GM18873 (cell line): ENCODE results near the gene CYP26C1.

Experiments
- ATAC-seq: cut with Tn5 transposase; IDR thresholded peaks from one replicate; pipeline ENCODE4 v1.9.1; 2021; ENCODE audit warnings: mild to moderate bottlenecking, moderate library complexity, moderate number of reproducible peaks; ENCODE audit not compliant: unreplicated experiment, low FRiP score

Gene CYP26C1

DNA sequence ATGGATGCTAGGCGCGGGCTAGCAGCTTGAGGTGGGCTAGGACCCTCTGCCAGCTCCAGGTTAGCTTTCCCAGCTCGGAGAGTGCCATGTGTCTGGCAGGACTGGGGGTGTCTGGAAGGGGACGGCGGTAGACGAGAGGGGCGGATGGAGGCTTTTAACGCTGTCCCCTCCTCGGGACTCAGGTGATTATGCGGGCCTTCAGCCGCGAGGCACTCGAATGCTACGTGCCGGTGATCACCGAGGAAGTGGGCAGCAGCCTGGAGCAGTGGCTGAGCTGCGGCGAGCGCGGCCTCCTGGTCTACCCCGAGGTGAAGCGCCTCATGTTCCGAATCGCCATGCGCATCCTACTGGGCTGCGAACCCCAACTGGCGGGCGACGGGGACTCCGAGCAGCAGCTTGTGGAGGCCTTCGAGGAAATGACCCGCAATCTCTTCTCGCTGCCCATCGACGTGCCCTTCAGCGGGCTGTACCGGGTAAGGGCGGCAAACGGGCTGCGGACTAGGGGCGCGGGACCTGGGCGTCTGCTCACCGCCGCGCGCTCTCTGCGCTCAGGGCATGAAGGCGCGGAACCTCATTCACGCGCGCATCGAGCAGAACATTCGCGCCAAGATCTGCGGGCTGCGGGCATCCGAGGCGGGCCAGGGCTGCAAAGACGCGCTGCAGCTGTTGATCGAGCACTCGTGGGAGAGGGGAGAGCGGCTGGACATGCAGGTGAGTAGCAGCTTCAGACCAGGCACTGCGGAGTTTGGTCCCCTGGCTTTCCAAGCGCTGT lies 14.2 kb downstream of the CYP26C1 start:
- no peak for ATAC-seq

DNA sequence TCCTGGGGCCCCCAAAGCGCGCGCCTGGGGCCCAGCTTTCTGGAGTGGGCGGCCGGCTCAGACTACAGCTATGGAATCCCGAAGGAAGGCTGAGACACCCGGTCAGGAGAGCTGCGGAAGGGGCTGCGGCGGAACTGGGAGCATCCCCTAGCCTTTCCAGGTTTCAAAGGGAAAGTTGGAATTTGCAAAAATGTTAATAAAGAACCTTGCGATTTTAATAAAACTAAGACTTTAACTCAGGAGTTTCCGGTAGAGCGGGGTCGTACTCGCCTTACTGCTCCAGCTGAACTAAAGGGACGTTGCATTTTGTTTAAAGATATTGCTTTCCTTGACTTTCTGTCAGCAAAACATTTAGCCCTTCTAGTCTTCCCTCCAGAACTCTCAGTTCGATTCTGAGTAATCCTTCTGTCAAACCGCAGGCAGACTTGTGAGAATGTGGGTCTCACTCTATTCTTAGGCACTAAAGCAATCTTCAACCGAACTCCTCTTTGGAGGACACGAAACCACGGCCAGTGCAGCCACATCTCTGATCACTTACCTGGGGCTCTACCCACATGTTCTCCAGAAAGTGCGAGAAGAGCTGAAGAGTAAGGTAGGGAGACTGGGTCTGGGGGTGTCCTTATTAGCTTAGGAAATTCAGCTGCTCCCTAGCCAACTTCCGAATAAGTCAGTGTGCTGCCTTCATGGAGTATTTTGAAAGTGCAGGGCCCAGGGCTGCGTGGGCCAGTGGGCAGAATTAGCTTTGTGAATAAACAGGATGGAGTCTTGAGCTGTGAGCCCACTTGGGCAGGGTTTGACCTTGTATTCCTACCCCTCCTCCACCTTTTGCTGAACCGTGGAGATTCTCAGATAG lies 15.0 kb downstream of the CYP26C1 start:
- no peak for ATAC-seq

DNA sequence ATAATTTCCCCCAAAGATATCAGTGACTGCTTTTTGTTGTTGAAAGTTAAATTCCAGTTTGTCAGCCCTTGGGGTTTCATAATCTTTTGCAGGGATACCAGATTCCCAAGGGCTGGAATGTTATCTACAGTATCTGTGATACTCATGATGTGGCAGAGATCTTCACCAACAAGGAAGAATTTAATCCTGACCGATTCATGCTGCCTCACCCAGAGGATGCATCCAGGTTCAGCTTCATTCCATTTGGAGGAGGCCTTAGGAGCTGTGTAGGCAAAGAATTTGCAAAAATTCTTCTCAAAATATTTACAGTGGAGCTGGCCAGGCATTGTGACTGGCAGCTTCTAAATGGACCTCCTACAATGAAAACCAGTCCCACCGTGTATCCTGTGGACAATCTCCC lies 16.3 kb downstream of the CYP26C1 start:
- ATAC-seq = no peak

DNA sequence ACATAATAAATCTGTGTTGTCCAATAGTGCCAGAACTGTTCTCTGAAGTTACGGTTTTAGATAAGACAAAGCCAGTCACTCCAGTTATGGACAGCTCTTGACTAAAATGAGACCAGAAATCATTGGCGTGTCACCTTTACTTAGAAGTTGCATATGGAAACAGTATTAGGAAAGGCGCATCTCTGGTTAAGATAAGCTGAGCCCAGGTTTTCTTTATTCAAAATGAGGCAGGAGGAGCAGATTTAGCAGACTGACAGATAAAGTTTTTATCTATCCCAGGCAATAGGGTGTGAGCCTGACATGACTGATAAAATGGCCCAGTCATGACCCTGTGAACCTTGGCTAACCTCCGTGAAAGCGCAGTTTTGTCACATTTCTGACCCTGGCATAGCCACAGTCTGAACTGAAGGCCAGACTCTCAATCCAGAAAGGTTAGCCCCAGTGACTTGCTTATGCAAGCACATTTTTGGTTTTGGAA lies 17.3 kb downstream of the CYP26C1 start:
- no peak for ATAC-seq

GRCh38 chr10:93079663-93080349 lies 19.2 kb downstream of the CYP26C1 start:
- ATAC-seq = no peak

GRCh38 chr10:93080350-93081046 lies 19.9 kb downstream of the CYP26C1 start:
- no peak for ATAC-seq

GRCh38 chr10:93081318-93081717 lies 20.7 kb downstream of the CYP26C1 start:
- no peak for ATAC-seq

DNA sequence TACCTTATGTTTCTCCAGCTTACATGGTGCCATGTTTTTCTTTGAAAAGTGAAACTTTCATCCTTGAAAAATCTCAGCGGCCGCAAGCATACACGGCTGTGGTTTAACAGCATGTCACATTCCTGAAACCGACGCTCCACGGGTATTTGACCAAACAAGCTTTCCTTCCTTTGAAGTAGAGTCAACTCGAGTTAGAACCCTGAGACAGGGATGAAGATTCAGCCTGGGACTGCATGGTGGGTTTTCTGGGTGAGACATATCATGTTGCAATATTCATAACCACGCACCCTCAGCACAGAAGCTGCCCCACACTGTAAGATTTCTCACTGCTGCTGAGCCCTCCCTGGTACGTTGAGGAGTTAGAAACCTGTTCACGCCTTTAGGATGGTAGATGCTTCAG lies 21.2 kb downstream of the CYP26C1 start:
- ATAC-seq = no peak

DNA sequence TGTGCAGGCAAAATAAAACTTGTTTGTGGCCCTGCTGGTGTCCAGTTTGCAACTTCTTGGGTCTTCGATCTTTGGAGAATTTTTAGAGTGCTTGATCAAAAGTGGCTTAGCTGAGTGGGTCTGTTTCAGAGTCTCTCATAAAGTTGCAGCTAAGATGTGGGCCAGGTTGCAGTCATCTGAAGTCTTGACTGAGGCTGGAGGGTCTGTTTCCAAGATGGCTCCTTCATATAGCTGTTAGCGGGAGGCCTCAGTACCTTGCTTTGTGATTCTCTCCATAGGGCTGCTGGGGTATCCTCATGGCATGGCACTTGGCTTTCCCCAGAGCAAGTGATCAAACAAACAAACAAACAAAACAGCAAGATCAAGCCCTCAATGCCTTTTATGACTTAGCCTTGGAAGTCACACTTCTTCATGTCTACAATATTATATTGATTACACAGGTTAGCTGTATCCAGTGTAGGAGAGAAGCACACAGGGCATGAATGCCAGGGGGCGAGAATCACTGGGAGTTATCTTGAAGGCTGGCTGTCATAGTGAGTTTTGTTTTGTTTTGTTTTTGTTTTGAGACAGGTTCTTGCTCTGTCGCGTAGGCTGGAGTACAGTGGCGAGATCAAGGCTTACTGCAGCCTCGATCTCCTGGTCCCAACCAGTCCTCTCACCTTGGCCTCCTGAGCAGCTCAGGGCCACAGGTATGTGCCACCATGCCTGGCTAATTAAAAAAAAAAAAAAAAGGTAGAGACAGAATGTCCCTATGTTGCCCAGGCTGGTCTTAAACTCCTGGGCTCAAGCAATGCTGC lies 23.3 kb downstream of the CYP26C1 start:
- ATAC-seq = no peak

- ATAC-seq = no peak
Measured at GRCh38 chr10:93085272-93085859, 24.8 kb downstream of the CYP26C1 start.

GRCh38 chr10:93086289-93086688 lies 25.7 kb downstream of the CYP26C1 start:
- no peak for ATAC-seq

GRCh38 chr10:93087846-93088245 lies 27.2 kb downstream of the CYP26C1 start:
- no peak for ATAC-seq

DNA sequence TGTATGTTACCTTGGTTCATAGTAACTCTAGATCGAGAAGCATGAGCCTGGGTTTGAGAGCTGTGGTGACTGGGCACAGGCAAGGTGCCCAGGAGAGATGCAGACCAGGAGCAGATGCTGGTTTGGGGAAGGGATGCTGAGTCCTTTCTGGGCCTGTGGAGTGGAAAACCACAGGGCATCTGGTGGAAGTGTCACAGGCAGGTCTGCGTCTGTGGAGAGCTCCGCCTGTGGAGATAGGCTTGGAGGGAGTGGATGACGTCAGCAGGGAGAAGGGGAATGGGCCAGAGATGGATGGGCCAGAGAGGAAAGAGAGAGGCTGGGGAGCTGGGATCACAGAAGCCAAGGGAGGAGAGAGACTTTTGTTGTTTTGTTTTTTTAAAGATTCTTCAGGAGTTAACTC lies 27.9 kb downstream of the CYP26C1 start:
- no peak for ATAC-seq

GRCh38 chr10:93090619-93091018 lies 30.0 kb downstream of the CYP26C1 start:
- ATAC-seq = no peak

GRCh38 chr10:93091960-93092359 lies 31.4 kb downstream of the CYP26C1 start:
- ATAC-seq = no peak

DNA sequence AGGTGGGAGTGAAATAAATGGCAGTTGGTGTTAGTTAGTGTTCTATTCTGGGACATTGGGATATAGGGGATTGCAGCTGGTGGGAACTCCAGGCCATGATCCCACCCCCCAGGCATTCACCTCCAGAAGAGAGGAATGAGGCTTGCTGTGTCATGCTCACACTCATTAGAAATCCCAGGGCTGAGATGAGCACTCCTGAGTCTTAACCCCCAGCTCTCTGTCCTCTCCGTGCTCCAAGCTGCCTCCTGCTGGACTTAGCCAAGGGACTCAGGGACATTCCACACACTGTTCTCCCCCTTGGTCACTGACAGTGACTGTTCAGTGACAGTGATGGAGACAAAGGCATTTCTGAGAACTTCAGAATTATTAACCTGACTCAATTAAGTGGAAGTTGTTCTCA lies 34.6 kb downstream of the CYP26C1 start:
- no peak for ATAC-seq

DNA sequence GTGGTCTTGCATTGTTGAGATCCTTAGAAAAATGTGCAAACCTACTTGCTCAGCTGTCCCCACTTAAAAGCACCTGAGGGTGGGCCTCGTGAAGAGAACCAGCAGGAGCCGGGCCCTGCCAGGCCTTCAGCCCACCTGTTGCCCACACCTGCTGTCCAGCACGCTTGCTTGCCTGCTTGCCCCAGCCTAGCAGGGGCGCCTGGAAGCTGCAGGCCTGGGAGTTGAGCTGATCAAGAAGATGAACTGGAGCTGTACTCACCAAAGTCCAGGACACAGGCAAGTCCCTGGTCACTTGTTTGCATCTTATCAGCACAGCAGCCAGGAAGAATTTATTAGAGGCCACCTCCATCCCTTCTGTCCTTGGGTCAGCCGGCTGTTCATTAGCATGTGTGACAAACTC lies 36.3 kb downstream of the CYP26C1 start:
- ATAC-seq = no peak

DNA sequence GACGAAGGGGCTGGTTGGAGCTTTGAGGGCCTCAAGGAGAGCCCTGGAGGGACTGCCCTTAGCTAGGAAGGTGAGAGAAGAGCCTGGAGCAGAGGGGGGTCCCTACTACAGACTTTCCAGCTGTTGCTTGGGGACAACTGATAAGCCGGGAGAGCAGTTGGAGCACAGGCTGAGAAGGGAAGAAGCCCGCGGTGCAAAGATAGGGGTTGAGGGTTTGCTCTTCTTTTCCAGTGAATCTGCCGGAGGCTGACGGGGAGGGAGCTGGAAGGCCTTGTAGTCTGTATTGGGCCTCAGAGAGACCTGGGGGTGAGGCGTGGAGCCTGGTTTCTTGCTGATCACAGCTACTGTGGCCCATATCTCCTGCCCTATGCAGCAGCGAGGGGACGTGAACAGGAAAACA lies 36.8 kb downstream of the CYP26C1 start:
- ATAC-seq = no peak

GRCh38 chr10:93098816-93099215 lies 38.2 kb downstream of the CYP26C1 start:
- ATAC-seq = no peak
